Gastrocnemius medialis (tissue), 4 donors: ENCODE measurements around the gene NAXE. TPM values are rescaled to one million over a fixed set of nuclear protein-coding genes. Genes with fewer than 3 reads are reported as not detected.
"Not testable (repeated sequence)": the region's sequence is repeated elsewhere in the genome, so short reads cannot be mapped to it uniquely, and the experiment has no call there.

Source experiments
- ATAC-seq, 2 donors: fragments of 150-250 bp; one replicate each; pipeline ENCODE4 v1.9.1; 2016
- DNase-seq, 2 donors: peaks; one replicate each; pipeline ENCODE4 v3.0.0-alpha.2; 2019
- H3K27ac ChIP-seq, 4 donors: fragments of 200-600 bp; sonication (generic); 1 replicate in 1 of 4; 2 replicates in 3 of 4; pipeline ENCODE4 v1.5.1; 2016 to 2018; ENCODE audit warnings: mild to moderate bottlenecking in 2 of 4, moderate library complexity in 1 of 4
- H3K27me3 ChIP-seq, 3 donors: fragments of 200-600 bp; sonication (generic) in 2 of 3; 1 replicate in 1 of 3; 2 replicates in 2 of 3; pipeline versions ENCODE4 v1.5.1 to v1.6.0; 2016 to 2019; ENCODE audit warnings: mild to moderate bottlenecking in 1 of 3, moderate library complexity in 1 of 3
- H3K36me3 ChIP-seq, 2 donors: fragments of 200-600 bp; sonication (generic) in 1 of 2; one replicate each; pipeline ENCODE4 v1.5.1; 2017 to 2018
- H3K4me1 ChIP-seq, 2 donors: fragments of 200-600 bp; sonication (generic) in 1 of 2; one replicate each; pipeline ENCODE4 v1.5.1; 2016 to 2017; ENCODE audit warnings: mild to moderate bottlenecking in 2 of 2
- H3K4me3 ChIP-seq, 4 donors: fragments of 200-600 bp; sonication (generic) in 3 of 4; 1 replicate in 1 of 4; 2 replicates in 3 of 4; pipeline ENCODE4 v1.5.1; 2016 to 2019; ENCODE audit warnings: mild to moderate bottlenecking in 2 of 4
- H3K9me3 ChIP-seq, 3 donors: fragments of 200-600 bp; sonication (generic) in 2 of 3; 1 replicate in 1 of 3; 2 replicates in 2 of 3; pipeline ENCODE4 v1.5.1; 2016 to 2019
- POLR2A ChIP-seq, 2 donors: fragments of 450-650 bp; IDR thresholded peaks; one replicate each; pipeline ENCODE4 v1.6.1; 2017; ENCODE audit warnings: antibody characterized with exemption in 2 of 2, mild to moderate bottlenecking in 2 of 2, moderate library complexity in 2 of 2
- in situ Hi-C, 4 donors: fragments of 200-750 bp; cut with MboI; loops; one replicate each; pipeline versions ENCODE4 v1.15.0 to v1.8.0; 2017; ENCODE audit warnings: low sequenced_read_pairs in 4 of 4
- intact Hi-C: fragments of 100-400 bp; cut with DNase I; formaldehyde crosslinking; loops from one replicate; pipeline ENCODE4 v1.15.1; 2023; ENCODE audit warnings: low total_unique reads
- total RNA-seq, 4 donors: library from RNA; depleted of rRNA; stranded (reverse); fragments of >200 nt; gene quantifications; one replicate each; pipeline versions ENCODE4 v1.1.0 to v1.2.3, GENCODE V29; 2016
- TF ChIP-seq, protein P1 (sequence below), 5 experiments: fragments of 450-650 bp in 3 of 5; fragments of 200-600 bp in 2 of 5; sonication (generic) in 2 of 5; IDR thresholded peaks in 4 of 5; conservative IDR thresholded peaks in 1 of 5; 1 replicate in 4 of 5; 2 replicates in 1 of 5; pipeline ENCODE4 v1.5.1; 2016 to 2019; ENCODE audit warnings: antibody characterized with exemption in 5 of 5, mild to moderate bottlenecking in 3 of 5, moderate library complexity in 3 of 5

Gene NAXE
- total RNA-seq, 4 donors from 2014 or later: 34.4 to 66.7 (median 46.0) TPM

DNA sequence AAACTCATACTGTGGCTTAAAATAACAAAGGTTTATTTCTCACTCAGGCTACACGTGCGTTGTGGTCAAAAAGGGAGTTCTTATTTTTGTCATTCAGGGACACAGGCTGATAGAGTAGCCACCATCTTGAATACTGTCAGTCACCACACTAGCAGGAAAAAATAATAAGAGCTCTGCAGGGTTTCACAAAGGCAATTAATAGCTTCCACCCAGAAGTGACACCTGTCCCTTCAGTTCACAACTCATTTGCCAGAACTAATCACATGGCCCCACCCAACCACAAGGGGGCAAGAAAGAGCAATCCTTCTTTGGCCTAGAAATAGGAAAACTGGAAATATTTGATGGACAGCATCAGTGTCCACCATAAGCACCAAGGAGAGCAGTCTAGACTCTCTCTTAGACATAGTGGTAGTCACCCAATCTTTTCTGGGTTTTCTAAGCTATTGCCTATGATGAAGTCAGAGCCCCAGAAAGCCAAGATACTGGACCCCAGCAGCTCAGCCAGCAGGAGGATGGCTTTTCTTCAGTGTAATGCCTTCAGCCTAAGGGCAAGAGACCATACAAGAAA, 35.8 kb downstream of the NAXE start:
- TF ChIP-seq POLR2A (IDR thresholded peaks at IDR 0.05): no peak
- TF ChIP-seq, protein P1, sequence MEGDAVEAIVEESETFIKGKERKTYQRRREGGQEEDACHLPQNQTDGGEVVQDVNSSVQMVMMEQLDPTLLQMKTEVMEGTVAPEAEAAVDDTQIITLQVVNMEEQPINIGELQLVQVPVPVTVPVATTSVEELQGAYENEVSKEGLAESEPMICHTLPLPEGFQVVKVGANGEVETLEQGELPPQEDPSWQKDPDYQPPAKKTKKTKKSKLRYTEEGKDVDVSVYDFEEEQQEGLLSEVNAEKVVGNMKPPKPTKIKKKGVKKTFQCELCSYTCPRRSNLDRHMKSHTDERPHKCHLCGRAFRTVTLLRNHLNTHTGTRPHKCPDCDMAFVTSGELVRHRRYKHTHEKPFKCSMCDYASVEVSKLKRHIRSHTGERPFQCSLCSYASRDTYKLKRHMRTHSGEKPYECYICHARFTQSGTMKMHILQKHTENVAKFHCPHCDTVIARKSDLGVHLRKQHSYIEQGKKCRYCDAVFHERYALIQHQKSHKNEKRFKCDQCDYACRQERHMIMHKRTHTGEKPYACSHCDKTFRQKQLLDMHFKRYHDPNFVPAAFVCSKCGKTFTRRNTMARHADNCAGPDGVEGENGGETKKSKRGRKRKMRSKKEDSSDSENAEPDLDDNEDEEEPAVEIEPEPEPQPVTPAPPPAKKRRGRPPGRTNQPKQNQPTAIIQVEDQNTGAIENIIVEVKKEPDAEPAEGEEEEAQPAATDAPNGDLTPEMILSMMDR (IDR thresholded peaks at IDR 0.05 in 4 of 5, conservative IDR thresholded peaks at IDR 0.05 in 1 of 5): peak; percentile 24 to 63 (median 52)
- Histone ChIP-seq H3K27ac (no peak overlapping the region), H3K9me3 (no peaks in the 10 kb centered on the region), H3K36me3 (no peaks in the 10 kb centered on the region), H3K4me1 (peaks cover 11 to 18% of the 10 kb centered on the region in 2 donors), H3K27me3 (peaks cover 26 to 31% (median 30%) of the 10 kb centered on the region in 3 donors), H3K4me3 (no peak overlapping the region)
- intact Hi-C loops: no loop called here
- ATAC-seq: no peak
- in situ Hi-C loops: no loop called here
- DNase-seq: no peak

DNA sequence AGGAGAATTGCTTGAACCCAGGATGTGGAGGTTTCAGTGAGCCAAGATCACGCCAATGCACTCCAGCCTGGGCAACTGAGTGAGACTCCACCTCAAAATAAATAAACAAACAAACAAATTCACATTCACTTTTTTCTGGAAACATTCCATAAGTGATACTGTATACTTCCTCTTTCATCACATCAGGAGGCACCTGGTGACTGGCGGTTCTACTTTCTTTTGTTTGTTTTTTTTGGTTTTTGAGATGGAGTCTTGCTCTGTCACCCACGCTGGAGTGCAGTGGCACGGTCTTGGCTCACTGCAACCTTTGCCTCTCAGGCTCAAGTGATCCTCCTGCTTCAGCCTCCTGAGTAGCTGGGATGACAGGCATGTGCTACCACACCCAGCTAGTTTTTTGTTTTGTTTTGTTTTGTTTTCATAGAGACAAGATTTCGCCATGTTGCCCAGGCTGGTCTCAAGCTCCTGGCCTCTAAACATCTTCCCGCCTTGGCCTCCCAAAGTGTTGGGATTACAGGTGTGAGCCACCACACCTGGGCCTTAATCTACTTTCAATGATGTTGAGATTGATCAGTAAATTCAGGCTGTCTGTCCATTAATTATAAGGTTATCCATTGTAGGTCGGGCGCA, 38.4 kb downstream of the NAXE start:
- intact Hi-C loops: no loop called here
- TF ChIP-seq POLR2A (IDR thresholded peaks at IDR 0.05): no peak
- TF ChIP-seq, protein P1 (IDR thresholded peaks at IDR 0.05 in 4 of 5, conservative IDR thresholded peaks at IDR 0.05 in 1 of 5): no peak
- Histone ChIP-seq H3K36me3 (no peaks in the 10 kb centered on the region), H3K27me3 (peaks cover 11 to 16% (median 11%) of the 10 kb centered on the region in 3 donors), H3K4me1 (peaks cover 4 to 8% of the 10 kb centered on the region in 2 donors), H3K4me3 (no peak overlapping the region), H3K27ac (no peak overlapping the region), H3K9me3 (no peaks in the 10 kb centered on the region)
- ATAC-seq (no peak), DNase-seq (no peak)
- in situ Hi-C loops: no loop called here

DNA sequence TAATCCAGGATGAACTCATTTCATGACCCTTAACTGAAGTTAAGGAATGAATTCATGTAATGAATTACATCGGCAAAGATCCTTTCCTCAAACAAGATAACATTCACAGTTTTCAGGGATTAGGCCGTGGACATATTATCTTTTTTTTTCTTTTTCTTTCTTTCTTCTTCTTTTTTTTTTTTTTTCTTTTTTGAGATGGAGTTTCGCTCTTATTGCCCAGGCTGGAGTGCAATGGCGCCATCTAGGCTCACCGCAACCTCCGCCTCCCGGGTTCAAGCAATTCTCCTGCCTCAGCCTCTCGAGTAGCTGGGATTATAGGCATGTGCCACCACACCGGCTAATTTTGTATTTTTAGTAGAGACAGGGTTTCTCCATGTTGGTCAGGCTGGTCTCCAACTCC, 39.6 kb downstream of the NAXE start:
- H3K27ac ChIP-seq, intact Hi-C loops, H3K36me3 ChIP-seq, in situ Hi-C loops, ATAC-seq, DNase-seq, H3K4me3 ChIP-seq, H3K4me1 ChIP-seq, H3K9me3 ChIP-seq, H3K27me3 ChIP-seq: not testable (repeated sequence)

DNA sequence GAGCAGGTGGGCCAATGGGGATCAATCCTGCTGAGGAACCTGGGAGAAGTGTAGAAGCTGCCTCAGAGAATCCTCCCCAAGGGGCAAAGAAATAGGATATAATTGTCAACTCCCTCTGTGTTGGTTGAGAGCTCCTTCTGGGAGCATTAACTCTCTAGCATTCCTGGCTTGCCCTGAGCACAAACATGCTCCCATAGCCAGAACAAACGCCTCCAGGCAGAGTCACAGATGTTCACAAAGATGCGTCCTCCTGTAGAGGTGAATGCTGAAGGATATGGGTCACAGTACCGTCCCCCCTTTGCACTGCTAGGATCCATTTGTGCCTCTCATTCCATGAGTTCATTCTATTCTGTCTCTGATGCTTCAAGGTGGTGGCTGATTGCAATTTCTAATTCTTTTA, 40.8 kb downstream of the NAXE start:
- Histone ChIP-seq H3K27ac (no peak overlapping the region), H3K9me3 (no peaks in the 10 kb centered on the region), H3K27me3 (peaks cover 0 to 3% (median 3%) of the 10 kb centered on the region in 3 donors), H3K4me1 (no peaks in the 10 kb centered on the region), H3K36me3 (no peaks in the 10 kb centered on the region), H3K4me3 (no peak overlapping the region)
- TF ChIP-seq, protein P1 (IDR thresholded peaks at IDR 0.05 in 4 of 5, conservative IDR thresholded peaks at IDR 0.05 in 1 of 5): no peak
- no peak for TF ChIP-seq POLR2A (IDR thresholded peaks at IDR 0.05)
- DNase-seq: no peak
- ATAC-seq: no peak
- in situ Hi-C loops: no loop called here
- intact Hi-C loops: no loop called here

DNA sequence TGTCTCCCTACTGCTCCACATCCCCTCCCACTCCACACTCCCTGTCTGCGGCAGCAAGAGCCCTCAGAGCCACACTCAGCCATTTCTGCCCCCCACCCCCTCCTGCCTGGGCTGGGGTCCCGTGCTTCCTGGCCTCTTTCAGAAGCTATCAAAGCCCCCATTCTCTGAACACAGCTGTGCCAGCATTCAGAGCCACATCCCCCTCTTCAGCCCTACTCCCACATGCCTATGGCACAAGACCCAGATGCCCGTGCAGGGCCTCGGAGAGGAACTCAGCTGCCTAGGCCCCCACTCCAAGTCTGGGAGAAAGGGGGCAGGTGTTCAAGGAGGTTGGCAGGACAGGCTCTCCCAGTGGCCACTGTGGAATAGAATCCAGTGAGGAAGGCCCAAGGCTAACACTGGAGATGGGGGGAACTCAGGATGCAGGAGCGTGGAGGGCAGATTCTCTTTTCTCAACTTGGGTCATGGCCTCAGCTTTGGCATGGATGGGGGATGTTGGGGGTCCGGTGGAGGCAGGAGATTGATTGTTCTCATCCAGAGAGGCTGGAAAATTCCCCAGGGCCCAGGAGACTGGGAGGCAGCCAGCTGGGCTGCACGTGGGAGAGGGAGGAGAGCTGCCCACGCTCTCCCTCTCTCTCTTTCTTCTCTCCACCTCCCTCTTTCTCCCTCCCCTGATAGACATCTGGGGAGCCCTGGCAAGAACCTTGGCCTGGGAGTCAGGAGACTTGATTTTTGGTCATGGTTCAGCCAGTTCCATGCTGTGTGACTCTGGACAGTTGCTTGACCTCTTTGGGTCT, 46.8 kb downstream of the NAXE start:
- TF ChIP-seq, protein P1 (IDR thresholded peaks at IDR 0.05 in 4 of 5, conservative IDR thresholded peaks at IDR 0.05 in 1 of 5): no peak

More for the DNA sequence above, 46.8 kb downstream of the NAXE start:
- Histone ChIP-seq H3K9me3 (no peaks in the 10 kb centered on the region), H3K36me3 (no peaks in the 10 kb centered on the region), H3K27ac (no peak overlapping the region), H3K27me3 (peaks cover 10 to 18% (median 15%) of the 10 kb centered on the region in 3 donors), H3K4me3 (no peak overlapping the region), H3K4me1 (peaks cover 14 to 31% of the 10 kb centered on the region in 2 donors)
- intact Hi-C loops: no loop called here
- DNase-seq (no peak), ATAC-seq (no peak)
- in situ Hi-C loops: no loop called here
